DMS53 treated with DMSO at 0.1 percent for 48 hours (cell line): ENCODE measurements around the gene AGBL4.

Experiments
- DNase-seq: peaks from one replicate; lab custom pipeline; 2025; ENCODE audit not compliant: unreplicated experiment; lab: John Stamatoyannopoulos, UW

The AGBL4 gene

DNA sequence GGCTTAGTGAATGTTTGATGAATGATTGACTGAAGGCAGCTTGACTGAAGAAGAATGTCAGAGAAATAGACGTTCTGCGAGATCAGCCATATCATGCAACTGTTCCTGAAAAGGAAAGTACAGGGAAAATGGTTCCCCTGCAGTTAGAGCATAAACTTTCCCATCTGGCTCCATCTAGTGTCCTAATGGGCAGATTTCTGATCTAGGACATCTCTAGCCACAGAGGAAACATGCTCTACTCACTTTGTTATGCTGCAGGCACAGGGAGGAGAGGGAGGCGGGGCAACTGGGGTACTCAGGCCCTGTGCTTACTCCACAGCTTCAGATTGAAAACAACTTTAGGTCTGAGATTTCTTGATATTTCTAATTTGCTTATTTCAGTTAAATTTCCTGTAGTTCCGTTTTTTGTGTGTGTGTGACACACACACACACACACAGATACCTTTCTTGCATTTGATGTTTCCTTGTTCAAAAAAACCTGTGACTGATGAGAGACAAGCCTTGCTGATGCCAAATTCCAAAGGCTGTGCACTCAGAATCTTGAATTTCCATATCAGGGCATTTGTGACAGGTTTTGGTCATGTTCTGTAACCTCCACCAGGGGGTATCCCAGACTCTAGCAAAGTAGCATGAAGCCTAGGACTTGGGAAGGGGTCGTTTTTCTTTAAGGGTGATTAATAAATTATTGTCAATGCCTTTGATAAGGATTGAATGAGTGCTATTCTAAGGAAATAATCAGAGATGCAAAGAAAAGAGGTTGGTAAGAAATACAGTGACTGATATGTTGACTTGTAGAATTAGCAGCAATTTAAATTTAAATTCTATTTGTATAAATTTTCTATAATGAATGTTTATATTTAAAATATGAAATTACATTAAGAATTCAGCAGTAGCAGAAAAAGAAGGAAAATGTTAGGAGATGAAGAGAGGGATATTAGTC lies 1107.4 kb downstream of the AGBL4 start:
- DNase-seq = peak; percentile 84

DNA sequence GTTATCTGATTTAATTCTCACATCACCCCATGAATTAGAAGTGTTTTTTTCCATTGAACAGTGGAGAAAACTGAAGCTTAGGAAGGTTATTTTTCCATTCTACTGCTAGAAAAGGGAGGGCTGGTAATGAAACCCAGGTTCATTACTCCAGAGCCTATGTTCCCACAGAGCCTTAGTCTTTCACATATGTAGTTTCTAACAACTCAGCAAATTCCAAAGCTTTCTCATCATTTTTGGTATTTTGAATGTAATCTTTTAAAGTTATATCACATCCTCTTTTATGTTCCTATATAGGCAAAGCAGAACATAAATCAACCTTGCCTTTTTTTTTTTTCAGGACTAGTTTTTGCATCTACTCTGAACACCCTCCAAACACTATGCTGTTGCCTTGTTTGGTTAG lies 1115.1 kb downstream of the AGBL4 start:
- no peak for DNase-seq

DNA sequence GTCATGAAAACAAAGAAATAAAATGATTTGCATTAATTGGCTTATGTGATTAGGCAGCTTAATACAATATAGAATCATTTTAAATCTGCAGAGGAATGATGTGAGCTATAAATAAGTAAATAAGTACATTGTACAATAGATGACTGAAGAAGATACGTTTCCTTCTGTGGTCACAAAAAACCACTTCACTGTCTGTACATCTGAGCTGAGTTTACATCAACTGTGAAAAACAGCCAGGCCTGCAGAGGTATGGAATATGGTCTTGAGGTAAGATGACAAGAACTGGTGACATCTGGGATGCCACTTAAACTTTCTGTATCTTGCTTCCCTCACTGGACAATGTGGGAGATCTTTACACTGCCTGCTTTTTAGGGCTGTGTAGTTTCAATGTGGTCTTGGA lies 1117.0 kb downstream of the AGBL4 start:
- no peak for DNase-seq

DNA sequence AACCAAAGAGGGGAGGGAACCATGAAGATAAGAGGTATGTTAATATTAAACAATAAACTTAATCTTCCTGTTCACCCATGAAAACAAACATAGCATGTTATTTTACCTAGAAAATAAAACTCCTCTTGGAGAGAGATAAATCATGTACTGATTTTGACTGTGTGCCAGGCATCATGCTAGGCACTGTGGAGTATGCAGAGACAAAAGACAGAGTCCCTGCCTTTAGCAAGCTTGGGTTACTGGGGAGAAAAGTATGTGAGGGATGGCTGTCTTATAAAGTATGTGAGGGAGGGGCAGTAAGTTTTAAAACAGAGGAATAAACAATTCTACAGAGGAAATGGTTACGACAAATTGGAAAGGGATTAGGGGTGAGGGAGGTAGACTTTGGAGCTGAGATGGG lies 1117.6 kb downstream of the AGBL4 start:
- no peak for DNase-seq

DNA sequence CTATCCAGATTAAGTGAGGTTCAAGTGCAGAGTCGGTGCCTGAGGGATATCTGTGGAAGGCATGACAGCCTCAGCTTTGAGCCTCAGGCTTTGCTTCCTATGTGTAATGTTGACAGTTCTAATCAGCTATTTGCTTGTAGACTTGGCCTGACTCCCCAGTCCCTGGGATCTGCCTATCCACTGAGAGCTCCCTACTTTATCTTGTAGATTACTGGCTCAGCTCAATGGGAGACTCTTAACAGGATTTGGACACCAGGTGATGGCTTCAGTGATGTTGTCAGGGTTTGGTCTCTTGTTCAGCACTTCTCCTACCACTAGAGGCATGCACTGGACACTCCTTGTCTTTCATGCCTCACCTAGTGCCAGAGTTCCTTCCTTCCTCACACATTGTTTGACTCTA lies 1120.5 kb downstream of the AGBL4 start:
- no peak for DNase-seq

DNA sequence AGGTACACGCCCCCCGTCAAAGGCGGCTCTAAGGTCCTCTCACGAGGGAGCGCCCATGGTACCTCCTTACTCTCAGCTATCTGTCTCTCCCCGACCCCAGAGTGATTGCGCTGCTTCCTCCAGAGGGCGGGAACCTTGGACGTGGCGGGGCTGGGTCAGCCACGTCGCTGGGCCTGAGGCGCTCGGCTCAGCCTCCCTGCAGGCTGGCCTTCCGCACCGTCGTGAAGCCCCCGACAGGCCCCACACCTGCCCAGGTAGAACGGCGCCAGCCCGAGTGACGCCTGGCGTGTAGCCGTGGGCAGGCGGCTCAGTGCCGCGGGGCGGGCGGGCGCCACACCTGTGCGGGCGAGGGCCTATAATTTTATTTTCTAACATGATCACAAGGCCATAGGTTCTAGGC lies 1124.9 kb downstream of the AGBL4 start:
- DNase-seq = no peak

DNA sequence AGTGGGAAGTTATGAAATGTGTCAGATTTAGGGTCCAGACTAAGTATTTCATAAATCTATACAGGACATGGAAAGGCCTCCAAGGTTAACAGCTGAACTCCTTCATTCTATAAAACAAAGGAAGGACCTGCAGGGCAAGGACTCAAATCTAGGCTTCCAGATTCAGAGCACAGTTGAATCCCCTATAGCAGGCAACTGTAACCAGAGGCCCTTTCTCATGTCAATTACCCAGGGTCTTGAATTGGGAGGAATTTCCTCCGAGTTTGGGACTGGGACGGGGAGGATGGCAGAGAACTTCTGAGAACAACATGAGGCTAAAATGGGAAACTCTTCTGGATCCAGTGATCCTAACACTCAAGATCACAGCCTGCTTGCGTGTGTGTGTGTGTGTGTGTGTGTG lies 1134.1 kb downstream of the AGBL4 start:
- DNase-seq = no peak

DNA sequence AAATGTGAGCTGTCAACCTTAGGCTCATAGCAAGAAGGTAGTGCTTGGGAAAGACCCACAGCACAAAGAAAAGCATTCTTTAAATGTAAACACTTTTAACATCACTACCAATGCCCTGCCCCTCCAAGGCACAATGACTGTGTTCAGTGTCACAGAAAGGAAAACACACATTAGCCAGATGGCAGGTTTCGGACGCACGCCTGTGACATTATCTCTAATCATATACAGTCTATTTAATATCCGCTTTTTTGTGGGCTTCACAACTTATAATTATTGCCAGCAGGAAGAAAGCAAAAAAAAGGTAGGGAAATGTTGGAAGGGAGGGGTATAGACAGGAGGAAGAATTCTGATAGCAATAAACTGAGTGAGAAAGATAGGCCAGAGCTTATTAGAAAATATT lies 1134.7 kb downstream of the AGBL4 start:
- no peak for DNase-seq

DNA sequence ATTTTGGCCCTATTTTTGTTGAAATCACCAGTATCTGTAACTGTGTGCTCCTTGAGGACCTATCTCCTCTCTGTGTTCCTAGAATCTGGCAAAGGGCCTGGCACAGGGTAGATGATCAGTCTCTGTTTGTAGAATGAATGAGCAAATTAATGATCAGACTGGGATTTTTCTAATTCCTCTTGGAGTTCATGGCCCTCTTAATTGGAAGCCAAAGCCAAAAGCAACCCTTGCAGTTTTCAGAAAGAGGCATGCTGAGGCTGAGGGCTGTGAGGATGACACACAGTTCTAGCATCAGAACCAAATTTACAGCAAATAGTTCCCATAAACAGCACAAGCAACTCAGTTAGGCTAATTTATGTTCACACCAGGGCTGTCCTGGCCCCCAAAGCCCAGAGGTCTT lies 1136.0 kb downstream of the AGBL4 start:
- no peak for DNase-seq

DNA sequence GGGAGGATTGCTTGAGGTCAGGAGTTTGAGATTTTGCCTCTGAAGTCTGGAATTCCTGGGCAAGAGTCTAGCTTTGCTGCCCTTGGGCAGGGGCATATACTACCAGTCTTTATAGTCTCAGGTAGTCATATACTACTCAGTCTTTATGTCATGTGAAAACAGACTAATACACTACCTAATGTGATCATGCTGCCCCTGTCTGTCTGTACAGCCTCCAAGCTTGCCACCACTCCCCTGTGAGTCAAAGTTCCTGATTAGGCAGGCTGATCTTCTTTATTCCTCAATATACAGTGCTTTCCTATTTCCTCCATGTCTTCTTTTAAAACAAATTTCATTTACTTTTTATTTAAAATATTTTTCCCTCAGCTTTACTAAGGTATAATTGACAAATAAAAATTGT lies 1141.7 kb downstream of the AGBL4 start:
- no peak for DNase-seq

DNA sequence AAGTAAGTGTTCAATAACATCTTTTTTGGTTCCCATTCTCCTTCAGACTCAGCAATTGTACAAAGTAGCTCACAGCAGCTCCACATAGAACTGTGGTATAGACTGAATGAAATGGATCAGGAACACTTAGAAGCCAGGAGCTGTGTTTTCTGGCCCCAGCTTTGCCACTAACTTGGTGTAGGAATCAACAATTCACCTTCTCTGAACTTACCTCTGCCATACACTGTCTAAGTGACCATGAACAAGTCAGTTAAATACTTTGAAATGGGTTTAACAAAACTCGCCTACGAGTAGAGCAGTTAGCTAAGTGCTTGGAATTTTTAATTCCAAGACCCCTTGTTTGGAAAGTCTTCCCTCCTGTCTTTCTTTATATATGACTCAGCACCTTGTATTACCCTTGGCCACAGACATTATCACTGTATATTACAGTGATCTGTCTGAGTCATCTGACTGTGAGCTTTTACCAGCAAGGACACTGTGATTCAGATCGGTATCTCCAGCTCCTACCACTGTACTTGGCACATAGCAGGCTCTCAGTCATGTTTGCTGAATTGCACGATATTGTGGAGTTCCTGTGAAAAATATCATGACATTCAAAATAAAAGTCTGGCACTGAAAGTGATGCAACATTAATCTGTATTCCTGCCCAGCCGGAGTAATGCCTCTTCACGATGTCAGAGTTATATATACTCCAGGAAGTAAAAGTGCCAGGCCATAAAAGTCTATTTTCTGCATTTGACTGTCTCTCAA lies 1145.4 kb downstream of the AGBL4 start:
- peak; percentile 70 for DNase-seq

DNA sequence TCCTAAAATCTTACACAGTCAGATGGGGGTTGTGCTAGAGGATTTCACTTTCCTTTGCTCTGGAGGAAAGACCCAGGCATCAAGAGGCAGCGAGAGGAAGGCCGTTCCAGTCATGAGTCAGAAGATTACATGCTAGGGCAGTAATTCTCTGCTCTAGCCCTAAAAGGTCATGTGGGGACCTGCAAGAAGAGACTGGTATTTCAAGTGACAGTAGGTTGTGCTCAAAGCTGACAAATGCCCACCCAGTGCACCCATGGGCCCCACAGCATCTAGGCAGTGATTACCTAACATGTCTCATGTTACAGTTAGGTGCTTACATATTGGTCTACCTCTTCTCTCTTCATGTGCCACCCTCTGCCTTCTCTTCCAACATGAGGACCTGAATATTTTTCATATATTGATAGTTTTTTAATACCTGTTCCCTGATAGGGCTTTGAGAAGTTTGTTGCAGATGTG lies 1147.4 kb downstream of the AGBL4 start:
- DNase-seq = no peak

DNA sequence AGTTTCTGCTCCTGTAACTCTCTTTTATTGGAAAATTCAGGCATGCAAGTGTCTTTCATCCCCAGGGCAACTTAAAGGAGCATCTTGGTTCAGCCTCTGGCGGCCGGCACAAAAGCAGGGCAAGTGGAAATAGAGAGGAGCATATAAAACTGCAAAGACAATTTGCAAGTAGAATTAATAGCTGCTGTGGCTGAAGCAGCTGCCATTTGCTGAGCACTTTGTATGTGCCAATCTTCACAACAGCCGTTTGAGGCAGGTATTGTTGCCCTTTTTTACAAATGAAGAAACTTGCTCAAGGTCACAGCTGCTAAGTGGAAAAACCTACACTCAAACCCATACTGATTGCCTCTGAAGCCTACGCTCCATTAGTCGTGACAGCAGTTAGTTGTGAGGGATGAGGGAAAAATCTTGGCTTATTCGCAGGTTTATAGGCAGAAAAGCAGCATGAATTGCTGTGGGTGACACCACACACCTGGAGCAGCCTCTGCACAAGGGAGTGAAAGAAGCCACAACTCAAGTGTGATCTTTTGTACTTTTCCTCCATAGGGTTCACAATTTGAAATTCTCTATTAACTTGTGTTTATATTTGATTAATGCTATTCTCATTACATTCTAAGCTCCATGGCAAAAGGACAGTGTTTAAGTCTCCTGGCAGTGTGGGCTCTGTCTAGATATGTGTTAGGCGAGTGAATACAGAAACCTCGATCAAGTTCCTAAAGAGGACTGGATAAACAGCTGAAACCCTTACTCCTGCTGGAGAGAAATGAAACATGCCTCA lies 1148.0 kb downstream of the AGBL4 start:
- no peak for DNase-seq

DNA sequence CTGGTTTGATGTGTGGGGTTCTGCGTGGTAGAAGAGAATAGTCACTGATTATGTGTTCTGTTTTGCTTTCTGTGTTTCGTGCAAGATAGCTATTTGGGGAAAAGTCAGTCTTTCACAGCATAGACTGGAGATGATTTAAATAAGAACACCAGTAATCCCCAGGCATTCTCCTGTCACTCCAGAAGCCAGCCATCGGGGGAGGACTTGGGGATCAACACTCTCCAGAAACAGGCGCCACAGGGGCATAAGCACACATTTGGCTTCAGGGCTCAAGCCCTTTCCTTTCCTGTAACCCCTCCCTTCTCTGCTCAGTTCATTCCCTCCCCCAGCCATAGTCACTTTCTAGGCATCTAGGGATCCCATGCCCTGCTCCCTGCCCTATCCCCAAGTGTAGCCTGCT lies 1149.8 kb downstream of the AGBL4 start:
- no peak for DNase-seq

DNA sequence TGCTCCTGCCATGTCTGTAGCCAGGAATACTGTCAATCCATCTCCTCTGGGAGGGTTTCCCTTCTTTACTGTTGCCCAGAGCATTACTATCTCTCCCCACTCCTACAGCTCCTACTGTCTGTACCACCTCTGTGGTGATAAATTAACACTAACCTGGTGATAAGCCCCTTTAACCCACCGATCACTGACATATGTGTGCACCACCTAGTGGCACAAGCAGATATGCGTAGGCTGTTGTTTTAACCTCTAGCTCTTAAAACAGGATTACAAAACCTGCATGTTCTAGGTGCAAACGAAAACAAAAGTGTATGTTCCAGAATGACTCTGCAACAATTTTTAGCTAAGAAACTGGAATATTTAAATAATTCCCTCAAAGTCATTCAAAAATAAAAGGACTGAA lies 1153.2 kb downstream of the AGBL4 start:
- DNase-seq = peak; percentile 16

DNA sequence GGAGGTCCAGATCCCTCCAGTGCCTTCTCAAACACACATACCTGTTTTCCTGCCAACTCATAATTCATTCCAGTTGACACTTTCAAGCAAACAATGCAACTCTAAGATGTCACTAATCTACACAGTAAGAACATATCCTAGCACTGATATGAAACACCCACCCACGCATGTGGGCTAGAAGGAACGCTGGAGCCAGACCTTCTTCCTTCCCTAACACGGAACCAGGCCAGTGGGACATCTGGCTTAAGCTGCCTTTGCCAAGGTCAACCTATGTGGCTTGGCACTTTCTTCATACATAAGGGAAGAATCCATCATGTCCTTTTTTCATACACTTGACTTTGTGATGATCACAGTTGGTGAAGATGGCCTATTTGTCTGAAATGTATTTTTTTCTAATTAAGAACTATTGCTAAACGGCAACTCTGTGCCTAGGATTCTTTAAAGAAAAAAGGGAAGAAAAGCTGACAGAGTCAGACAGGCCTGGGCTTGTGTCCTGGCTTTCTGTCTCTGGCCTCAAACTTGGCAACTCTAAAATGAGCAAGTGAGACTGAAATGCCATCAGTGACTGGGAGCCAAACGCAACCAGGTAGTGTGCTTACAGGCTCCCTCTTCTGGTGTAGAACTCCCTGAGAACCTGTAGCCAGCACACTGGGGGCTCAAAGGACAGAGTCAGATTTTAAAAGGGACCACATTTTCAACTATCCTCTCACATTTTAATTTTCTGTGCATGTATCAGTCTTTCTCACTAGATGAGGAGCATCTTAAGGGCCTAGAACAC lies 1154.4 kb downstream of the AGBL4 start:
- DNase-seq = no peak

DNA sequence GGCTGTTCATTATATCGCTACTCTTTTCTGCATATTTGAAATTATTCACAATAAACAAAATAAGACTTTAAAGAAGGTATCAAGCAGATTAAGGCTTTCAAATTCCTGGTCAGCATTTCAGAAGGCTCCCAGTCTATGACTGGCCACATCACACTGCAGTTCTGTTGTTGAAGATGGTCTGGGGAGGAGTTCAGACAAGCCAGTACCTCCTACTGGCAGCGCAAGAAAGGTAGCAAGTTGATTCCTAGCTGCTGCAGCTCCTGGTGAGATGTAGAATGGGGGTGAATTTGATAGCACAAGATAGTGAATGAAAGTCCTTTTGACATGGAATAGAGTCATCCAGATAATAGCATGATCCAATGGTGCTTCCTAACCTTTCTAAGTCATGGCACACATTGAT lies 1158.8 kb downstream of the AGBL4 start:
- DNase-seq = no peak

DNA sequence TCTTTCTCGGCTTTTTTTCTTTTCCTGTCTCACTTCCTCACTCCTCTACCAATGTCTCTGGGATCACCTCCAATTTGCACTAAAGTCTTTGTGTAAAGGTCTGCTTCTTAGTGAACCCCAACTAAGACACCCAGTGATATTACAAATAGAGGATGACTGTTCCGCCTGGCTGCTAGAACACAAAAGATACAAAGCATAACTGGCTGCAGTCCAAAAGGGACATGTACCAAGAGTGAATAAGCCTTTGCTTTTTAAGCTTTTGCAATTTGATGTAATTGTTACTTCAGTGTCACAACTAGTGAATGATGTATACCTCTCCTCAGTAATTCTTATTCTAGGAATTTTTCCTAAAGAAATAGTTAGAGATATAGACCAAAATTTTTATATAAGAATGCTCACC lies 1164.3 kb downstream of the AGBL4 start:
- peak; percentile 16 for DNase-seq

DNA sequence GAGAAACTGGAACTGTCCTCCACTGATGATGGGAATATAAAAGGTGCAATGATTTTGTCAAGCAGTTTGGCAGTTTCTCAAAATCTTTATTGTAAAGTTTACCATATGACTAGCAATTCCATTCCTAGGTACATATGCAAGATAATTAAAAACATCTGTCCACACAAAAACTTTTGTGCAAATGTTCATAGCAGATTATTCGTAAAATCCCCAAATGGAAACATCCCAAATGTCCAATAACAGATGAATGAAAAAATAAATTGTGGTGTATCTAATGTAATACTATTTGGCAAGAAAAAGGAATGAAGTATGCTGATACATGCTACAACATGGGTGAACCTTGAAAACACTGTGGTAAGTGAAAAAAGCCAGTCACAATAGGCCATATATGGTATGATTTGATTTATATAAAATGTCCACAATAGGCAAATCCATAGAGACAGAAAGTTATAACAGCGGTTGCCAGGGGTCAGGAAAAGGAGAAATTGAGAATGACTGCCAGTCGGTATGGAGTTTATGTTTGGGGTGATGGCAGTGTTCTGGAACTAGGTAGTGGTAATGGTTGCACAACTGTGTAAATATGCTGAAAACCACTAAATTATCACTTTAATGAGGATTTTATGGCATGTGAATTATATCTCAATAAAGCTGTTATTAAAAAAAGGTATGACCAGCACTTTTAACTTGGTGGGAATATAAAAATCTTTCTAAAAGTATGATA lies 1165.4 kb downstream of the AGBL4 start:
- DNase-seq = no peak

DNA sequence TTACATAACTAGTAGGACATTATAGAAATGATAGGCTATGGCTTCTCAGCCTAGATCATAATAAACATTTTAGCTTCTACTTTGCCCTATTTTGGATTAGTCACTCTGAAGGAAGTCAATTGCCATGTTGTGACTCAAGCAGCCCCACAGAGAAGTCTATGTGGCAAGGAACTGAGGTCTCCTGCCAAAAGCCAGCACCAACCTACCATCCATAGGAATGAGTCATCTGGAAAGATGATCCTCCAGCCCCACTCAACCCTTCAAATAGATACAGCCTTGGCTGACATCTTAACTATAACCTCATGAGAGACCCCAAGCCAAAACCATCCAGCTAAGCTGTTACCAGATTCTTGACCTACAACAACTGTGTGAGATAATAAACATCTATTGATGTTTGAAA lies 1170.7 kb downstream of the AGBL4 start:
- peak; percentile 31 for DNase-seq
